HepG2 (cell line): Measurements from ENCODE around the gene LRRC8E. TPM values are rescaled to one million over a fixed set of nuclear protein-coding genes. Genes with fewer than 3 reads are reported as not detected.

ENCODE experiments used
- GPN1 ChIP-seq: sonication (generic); formaldehyde crosslinking; IDR thresholded peaks from 2 replicates; pipeline ENCODE4 v1.5.1; 2020; ENCODE audit warnings: missing genetic modification reagents, borderline replicate concordance
- NR1H2 ChIP-seq: sonication (generic); formaldehyde crosslinking; IDR thresholded peaks from 2 replicates; pipeline ENCODE4 v1.8.1; 2022; ENCODE audit warnings: low read depth, missing genetic modification reagents, borderline replicate concordance
- SOX13 ChIP-seq, 3 experiments: fragments of 450-650 bp in 1 of 3; sonication (generic) in 1 of 3; formaldehyde crosslinking in 1 of 3; IDR thresholded peaks in 2 of 3; conservative IDR thresholded peaks in 1 of 3; 2 replicates each; pipeline versions ENCODE4 v1.5.0 to v1.6.1; 2016 to 2020; ENCODE audit warnings: antibody characterized with exemption in 1 of 3, mild to moderate bottlenecking in 1 of 3, missing compliant biosample characterization in 1 of 3, missing genetic modification reagents in 1 of 3, moderate library complexity in 1 of 3
- WIZ ChIP-seq: sonication (generic); formaldehyde crosslinking; IDR thresholded peaks from 2 replicates; pipeline ENCODE4 v1.5.1; 2020; ENCODE audit warnings: mild to moderate bottlenecking, missing genetic modification reagents
- ZBTB20 ChIP-seq: sonication (generic); formaldehyde crosslinking; IDR thresholded peaks from 2 replicates; pipeline ENCODE4 v1.8.1; 2023; ENCODE audit warnings: missing genetic modification reagents, low read depth, mild to moderate bottlenecking, borderline replicate concordance
- ZNF552 ChIP-seq: sonication (generic); formaldehyde crosslinking; IDR thresholded peaks from 2 replicates; pipeline ENCODE4 v1.9.0; 2022; ENCODE audit warnings: missing genetic modification reagents, mild to moderate bottlenecking, borderline replicate concordance
- ZNF616 ChIP-seq: sonication (generic); formaldehyde crosslinking; IDR thresholded peaks from 2 replicates; pipeline ENCODE4 v1.5.0; 2020; ENCODE audit warnings: low read depth, mild to moderate bottlenecking, missing genetic modification reagents
- polyA plus RNA-seq, 8 experiments: library from polyadenylated mRNA; depleted of rRNA in 3 of 8; stranded (reverse) in 7 of 8; unstranded in 1 of 8; fragments of >200 nt; fragmentation: Illumina TruSeq in 4 of 8; extraction: Trizol in 4 of 8; gene quantifications; 2 replicates each; pipeline versions ENCODE4 v1.2.1 to v1.2.3, GENCODE V29; 2011 to 2016; ENCODE audit warnings: low read depth in 4 of 8, missing spikeins in 1 of 8, mixed read lengths in 1 of 8; ENCODE audit not compliant: insufficient read depth in 1 of 8
- total RNA-seq, 5 experiments: library from RNA; depleted of rRNA; stranded (reverse); fragments of >200 nt; fragmentation: Illumina TruSeq; extraction: Trizol; gene quantifications; 2 replicates each; pipeline ENCODE4 v1.2.3, GENCODE V29; 2016; ENCODE audit warnings: low read depth in 1 of 5
- TF ChIP-seq, protein P1 (sequence below): sonication (generic); formaldehyde crosslinking; IDR thresholded peaks from 2 replicates; pipeline ENCODE4 v1.4.0; 2020; ENCODE audit warnings: missing genetic modification reagents, borderline replicate concordance
- TF ChIP-seq, protein P2 (sequence below): sonication (generic); formaldehyde crosslinking; IDR thresholded peaks from 2 replicates; pipeline ENCODE4 v1.4.0; 2020; ENCODE audit warnings: mild to moderate bottlenecking, missing genetic modification reagents

The LRRC8E gene
- total and polyA plus RNA-seq, 2 of the 13 experiments (the other 11 are each of a cell fraction or from before 2014, with no cell fraction given) = 8.0 to 10.3 TPM

GRCh38 chr19:7851623-7852500 is 36.4 kb upstream of the LRRC8E start (continued):
- no peak for TF ChIP-seq ZBTB20 (CRISPR knock-in tag)
- TF ChIP-seq, protein P1, sequence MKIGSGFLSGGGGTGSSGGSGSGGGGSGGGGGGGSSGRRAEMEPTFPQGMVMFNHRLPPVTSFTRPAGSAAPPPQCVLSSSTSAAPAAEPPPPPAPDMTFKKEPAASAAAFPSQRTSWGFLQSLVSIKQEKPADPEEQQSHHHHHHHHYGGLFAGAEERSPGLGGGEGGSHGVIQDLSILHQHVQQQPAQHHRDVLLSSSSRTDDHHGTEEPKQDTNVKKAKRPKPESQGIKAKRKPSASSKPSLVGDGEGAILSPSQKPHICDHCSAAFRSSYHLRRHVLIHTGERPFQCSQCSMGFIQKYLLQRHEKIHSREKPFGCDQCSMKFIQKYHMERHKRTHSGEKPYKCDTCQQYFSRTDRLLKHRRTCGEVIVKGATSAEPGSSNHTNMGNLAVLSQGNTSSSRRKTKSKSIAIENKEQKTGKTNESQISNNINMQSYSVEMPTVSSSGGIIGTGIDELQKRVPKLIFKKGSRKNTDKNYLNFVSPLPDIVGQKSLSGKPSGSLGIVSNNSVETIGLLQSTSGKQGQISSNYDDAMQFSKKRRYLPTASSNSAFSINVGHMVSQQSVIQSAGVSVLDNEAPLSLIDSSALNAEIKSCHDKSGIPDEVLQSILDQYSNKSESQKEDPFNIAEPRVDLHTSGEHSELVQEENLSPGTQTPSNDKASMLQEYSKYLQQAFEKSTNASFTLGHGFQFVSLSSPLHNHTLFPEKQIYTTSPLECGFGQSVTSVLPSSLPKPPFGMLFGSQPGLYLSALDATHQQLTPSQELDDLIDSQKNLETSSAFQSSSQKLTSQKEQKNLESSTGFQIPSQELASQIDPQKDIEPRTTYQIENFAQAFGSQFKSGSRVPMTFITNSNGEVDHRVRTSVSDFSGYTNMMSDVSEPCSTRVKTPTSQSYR = peak; percentile 20; the same call in 1 of the 2 replicates
- no peak for TF ChIP-seq NR1H2 (CRISPR knock-in tag)
- no peak for TF ChIP-seq ZNF616 (CRISPR knock-in tag)
- no peak for TF ChIP-seq GPN1 (CRISPR knock-in tag)
- no peak for TF ChIP-seq SOX13 (IDR thresholded peaks at IDR 0.05)
- peak in 1 of 2 experiments; percentile 59; a peak in 2 of 4 replicates for TF ChIP-seq SOX13 (CRISPR knock-in tag; conservative IDR thresholded peaks at IDR 0.05 in 1 of 2, IDR thresholded peaks at IDR 0.05 in 1 of 2)
- TF ChIP-seq ZNF552 (CRISPR knock-in tag) = no peak
- no peak for TF ChIP-seq WIZ (CRISPR knock-in tag)
- TF ChIP-seq, protein P2, sequence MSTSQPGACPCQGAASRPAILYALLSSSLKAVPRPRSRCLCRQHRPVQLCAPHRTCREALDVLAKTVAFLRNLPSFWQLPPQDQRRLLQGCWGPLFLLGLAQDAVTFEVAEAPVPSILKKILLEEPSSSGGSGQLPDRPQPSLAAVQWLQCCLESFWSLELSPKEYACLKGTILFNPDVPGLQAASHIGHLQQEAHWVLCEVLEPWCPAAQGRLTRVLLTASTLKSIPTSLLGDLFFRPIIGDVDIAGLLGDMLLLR (CRISPR knock-in tag) = no peak
